Inflammatory macrophage (primary cell): ENCODE measurements around the gene KLHL33.
A peak's percentile ranks its signal among the peaks of the same experiment; 100 is the strongest.

ENCODE experiments used
- DNase-seq, 2 donors: peaks; one replicate each; pipeline ENCODE4 v3.0.0-alpha.2; 2020 to 2022

Gene KLHL33

DNA sequence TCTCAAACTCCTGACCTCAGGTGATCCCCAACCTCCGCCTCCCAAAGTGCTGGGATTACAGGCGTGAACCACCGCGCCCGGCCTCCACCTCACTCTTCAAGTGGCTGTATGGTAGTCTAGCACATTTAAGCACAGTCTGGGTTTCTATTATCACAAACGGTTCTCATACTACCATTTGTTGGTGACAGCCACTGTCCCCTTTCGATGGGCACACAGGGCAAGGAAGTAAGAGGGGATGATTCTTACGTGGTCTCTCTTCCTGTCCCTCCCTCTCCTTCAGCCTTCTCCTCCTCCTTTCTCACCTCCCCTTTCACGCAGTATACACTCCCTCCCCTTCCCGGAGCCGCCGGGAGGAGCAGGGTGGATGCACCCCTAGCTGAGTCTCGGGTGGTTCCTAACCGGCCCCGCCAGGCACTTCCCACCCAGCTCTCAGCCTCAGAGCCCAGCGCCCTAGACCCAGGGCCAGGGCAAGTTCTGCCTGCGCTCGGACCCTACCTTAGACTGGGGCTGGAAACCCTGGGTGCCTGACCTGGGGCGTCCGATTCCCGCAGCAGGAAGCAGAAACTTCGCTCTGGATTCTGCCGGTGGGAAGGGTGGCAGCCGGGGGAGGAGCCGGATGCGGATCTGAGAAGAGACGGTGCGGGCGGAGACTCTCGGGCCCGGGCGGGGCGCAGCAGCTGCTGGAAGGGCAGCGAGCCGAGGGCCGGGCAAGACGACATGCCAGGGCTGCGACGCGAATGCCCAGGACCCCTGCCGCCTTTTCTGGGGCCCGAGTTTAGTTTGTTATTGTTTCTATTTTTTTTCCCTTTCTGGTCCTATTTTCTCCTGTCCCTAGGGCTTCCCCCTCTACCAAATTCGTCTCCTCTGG, 22.9 kb downstream of the KLHL33 start, which contains the start of gene TEP1:
Gene TEP1 (minus strand): TSS at position 626 of the 868 bp plus-strand sequence. CDS start 5,062 bp downstream, outside the sequence.
- DNase-seq: peak; percentile 81 to 89

DNA sequence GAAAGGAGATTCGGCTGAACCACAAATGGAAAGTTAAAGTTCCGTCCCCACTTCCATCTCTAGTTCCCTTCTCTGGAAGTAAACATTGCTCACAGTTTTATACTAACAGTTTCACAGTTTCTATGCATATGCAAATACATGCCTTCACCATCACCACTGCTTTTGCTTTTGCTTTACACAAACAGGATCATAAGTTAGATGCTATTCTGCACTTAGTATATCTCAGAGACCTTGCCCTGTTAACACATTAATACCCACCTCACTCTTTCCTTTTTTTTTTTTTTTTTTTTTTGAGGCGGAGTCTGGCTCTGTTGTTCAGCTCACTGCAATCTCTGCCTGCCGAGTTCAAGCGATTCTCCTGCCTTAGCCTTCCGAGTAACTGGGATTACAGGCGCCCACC, 23.6 kb downstream of the KLHL33 start:
- DNase-seq: peak in 1 of 2 donors; percentile 36

DNA sequence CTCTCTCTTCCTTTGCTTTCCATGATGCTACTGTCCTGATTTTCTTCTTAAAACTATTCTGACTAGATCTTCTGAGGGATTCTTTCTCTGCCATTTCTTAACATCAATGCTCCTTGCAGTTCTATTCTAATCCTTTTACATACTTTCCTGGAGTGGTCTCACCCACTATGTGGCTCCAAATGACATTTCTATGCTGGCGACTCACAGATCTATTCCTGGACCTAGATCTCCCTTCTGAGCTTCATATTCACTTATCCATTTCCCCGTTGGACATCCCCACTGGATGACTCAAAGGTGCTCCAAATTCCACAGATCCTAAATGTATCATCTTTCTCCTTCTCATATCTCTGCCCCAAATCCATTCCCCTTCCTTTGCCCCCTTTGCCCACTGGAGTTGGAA, 26.7 kb downstream of the KLHL33 start:
- no peak for DNase-seq

DNA sequence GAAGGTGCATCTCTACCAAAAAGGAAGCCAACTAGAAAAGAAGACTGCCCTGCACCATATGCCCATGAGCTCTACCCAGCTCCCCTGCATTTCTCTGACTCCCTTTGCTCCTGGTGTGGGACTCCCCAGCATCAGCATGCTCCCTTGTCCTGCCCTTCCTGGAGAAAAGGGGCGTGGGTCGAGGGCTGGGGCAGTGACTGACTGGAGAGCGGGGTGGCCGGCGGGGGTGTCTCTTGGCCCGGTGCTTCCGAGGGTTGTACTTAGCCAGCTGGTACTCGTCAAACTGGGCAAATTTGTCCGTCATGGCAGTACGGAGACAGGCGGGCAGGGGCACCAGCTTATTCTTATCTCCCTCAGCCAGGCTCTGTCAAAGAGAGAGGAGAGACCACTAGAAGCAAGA, 32.4 kb downstream of the KLHL33 start:
- no peak for DNase-seq

GRCh38 chr14:20400965-20401593, 34.9 kb downstream of the KLHL33 start:
- DNase-seq: no peak

DNA sequence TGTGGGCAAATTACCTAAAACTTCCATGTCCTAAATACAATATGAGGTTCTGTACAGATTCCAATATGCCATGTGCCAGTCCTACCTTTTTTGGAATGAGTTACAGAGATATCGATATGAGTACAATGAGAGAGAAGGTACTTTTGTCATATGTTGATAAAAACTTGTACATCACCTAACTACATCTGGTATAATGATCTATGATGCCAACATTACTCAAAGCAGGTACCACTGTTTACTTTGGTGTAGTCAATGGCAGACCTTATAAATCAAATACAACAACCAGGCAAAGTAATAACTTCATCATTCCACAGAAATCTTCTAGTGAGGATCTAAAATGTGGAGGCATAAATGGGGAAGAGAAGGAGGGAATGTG, 35.4 kb downstream of the KLHL33 start:
- DNase-seq: no peak

GRCh38 chr14:20397511-20397910, 38.5 kb downstream of the KLHL33 start:
- DNase-seq: no peak

DNA sequence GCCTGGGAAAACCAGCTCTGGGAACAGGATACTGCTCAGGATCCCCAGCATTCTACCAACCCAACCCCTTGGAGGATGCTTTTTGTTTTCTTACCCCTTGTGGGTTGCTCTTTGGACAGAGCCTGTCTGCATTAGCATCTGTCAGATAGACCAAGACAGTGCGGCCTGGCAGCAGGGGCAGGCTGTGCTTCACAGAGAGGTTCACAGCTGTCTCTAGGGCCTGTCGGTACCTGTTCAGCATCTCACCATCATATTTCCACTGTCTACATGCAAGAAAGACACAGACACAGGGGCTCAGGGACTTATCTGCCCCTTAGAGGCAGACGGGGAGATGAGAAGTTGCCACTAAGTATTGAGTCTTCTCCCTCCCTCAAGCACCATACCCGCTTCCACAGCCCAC, 44.5 kb downstream of the KLHL33 start:
- DNase-seq: no peak

DNA sequence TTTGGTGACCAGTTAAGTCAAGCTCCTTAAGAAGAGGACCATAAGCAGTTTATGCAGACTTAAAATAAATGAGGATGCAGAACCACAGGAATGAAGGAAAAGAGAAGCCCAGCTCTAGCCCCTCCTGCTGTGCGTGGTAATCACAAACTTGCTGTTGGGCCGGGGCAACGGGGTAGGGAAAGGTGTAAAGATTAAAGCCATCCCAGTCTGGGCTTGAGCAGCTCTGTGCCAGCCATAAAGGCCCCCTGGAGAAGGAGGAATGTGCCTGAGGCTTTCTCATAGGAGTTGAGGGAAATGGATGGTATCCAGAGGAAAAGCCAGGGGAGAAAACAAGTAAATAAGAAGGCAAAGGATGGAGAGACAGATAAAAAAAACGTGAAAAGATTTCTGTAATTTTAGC, 47.8 kb downstream of the KLHL33 start:
- DNase-seq: no peak

DNA sequence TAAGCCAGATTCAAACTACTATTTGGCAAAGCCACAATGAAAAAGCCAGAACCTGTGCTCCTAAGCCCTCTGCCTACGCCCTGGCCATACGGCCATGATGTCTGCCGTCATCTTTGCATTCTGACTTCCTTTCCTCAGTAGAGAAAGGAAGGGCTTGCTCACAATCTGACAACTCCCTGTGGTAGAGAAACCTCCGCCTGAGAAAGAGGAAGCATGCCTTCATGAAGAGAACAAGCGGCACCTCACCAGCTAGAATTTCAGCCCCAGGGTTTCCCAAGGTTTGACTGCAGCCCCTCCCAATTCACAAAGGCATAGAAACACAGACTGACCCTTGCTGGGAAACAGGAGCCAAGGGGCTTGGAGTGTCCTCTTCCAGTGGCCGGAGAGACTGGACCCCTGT, 48.4 kb downstream of the KLHL33 start:
- peak; percentile 91 for DNase-seq

DNA sequence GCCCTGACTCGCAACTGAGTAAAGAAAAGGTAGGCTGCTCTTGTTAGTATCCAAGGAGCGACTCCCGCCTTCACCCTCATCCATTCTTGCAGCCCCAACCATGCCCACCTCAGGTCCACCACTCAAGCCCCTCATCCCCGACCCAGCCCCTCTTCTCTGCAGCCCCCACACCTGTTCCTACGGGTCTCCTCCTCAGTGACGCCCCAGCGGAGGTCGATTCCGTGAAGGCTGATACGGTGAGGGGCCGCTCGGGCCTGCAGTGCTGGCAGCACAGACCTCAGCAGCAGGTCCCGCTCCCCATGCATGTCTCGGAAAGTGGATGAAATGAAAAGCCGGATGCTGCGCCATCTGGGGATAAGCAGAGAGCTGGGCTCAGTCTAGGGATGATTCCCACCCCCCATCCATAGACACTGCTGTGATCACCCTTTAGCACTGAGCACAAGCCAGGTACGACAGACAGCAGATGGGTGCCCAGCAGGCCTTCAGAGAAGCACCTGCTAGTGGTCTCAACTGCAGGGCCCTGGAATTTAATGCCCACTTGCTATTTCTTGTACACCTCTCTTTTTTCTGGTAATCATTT, 49.6 kb downstream of the KLHL33 start:
- no peak for DNase-seq

- no peak for DNase-seq
Measured at GRCh38 chr14:20384886-20385285, 51.1 kb downstream of the KLHL33 start.

DNA sequence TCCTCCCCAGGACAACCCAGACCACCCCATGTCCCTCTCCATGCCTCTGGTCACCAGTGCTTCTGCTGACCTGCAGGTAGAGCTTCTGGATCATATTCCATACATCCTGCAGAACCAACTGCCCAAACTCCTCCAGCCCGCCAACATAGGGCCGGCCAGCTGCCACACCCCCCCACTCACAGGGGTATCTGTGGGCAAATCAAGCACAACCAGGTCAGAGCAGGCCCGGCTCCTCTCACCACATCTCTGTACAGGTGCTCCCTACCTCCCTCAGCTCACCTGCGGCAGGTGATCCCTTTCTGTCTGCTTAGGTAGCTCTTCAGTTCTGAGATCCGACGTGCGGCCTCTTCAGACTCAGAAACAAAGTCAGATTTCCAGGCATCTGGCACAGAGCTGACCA, 51.6 kb downstream of the KLHL33 start:
- DNase-seq: no peak

DNA sequence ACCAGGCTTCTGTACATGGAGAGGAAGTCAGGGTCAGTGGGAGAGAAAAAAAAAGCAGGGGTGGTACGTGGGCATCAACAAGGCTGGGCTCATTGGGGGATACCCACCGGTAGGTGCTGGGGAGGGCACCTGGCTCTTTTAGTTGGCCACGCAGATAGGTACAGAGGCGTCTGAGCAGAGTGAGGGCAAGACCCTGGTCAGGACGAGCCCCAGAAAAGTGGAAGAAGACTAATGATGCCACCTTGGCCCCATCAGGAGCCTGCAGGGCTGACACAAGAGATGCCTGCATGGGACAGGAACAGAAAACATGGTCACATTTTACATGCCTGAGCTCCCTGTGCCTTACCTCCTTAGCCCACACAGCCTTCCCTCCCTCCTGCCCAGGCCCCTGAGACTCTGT, 52.3 kb downstream of the KLHL33 start:
- DNase-seq: no peak

GRCh38 chr14:20383032-20383431, 52.9 kb downstream of the KLHL33 start:
- no peak for DNase-seq

- no peak for DNase-seq
Measured at GRCh38 chr14:20382526-20382925, 53.4 kb downstream of the KLHL33 start.

DNA sequence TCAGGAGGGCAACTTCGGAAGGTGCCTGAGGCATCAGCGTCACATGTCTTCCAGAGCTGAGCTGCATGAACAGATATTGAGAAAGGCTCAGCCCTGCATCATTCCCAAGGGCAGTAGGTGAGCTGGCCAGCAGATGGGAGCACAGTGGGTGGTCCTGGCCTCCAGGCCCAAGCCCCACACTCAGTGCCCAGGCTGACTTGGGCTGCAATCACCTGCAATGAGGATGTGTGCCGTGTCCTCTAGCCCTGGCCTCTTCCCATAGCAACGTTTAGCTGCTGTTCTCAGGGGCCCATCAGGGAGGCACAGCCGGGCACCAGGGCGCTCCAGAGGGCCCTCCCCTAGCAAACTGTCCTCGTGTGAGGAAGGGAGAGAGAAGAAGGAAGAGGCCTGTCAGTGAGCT, 54.6 kb downstream of the KLHL33 start:
- no peak for DNase-seq

DNA sequence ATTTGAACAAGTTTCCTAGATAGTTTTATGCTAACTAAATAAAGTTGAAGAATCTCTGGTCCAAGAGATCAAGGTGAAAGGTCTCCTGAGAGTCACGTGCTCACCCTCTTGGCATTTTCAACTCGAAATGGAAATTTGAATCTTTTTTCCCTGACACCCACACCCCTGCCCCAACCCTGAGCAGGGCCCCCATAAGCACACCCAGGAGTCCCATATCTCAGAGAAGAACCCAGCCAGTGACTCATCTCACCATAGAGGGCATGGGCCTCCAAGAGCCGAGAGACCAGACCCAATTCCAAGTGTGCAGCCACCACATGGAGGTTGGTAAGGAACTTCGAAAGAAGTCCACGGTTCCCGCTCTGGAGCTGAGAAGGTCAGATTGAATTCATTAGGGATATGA, 55.3 kb downstream of the KLHL33 start:
- DNase-seq: no peak

DNA sequence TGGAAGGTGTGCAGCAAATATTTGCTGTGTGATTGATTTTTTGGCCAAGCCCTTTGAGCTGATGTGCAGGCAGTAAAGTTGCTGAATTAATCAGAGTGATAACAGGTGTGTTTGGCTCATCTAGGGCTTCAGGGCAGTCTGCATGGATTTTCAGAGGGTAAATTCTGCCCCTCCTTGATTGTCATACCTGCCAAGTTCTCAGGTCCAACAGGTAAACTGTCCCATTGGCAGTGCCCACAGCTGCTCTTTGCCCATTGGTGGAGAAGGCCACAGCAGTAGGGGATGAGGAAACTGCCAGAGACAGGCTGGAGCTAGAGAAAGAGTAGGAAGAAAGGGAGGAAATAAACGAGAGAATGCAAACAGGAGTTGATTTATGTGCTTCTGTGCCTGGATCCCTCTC, 56.2 kb downstream of the KLHL33 start:
- DNase-seq: no peak

GRCh38 chr14:20377171-20377570, 58.8 kb downstream of the KLHL33 start:
- no peak for DNase-seq

GRCh38 chr14:20376071-20376588, 59.8 kb downstream of the KLHL33 start:
- DNase-seq: no peak
